Right lobe of liver (tissue), 6 donors: ENCODE results near the gene TRABD. TPM values are rescaled to one million over a fixed set of nuclear protein-coding genes. Genes with fewer than 3 reads are reported as not detected.
A peak's percentile ranks its signal among the peaks of the same experiment; 100 is the strongest.

Experiments
- ATAC-seq, 4 donors: fragments of 200-7000 bp; cut with Tn5 transposase; one replicate each; pipeline ENCODE4 v1.9.1; 2020; ENCODE audit warnings: mild to moderate bottlenecking in 4 of 4, moderate library complexity in 4 of 4
- DNase-seq, 3 donors: peaks; one replicate each; pipeline ENCODE4 v3.0.0-alpha.2; 2020
- H3K27ac ChIP-seq, 3 donors: fragments of 200-600 bp; one replicate each; pipeline ENCODE4 v1.8.0; 2022
- H3K27me3 ChIP-seq, 2 donors: fragments of 200-600 bp; one replicate each; pipeline ENCODE4 v1.8.0; 2022
- H3K36me3 ChIP-seq, 4 donors: fragments of 200-600 bp; sonication (generic) in 1 of 4; one replicate each; pipeline versions ENCODE4 v1.5.1 to v1.8.0; 2017 to 2022; ENCODE audit warnings: control low read depth in 1 of 4
- H3K4me1 ChIP-seq, 4 donors: fragments of 200-600 bp; sonication (generic) in 1 of 4; one replicate each; pipeline versions ENCODE4 v1.5.1 to v1.8.0; 2017 to 2022; ENCODE audit warnings: control low read depth in 1 of 4
- H3K4me3 ChIP-seq, 3 donors: fragments of 200-600 bp; one replicate each; pipeline ENCODE4 v1.8.0; 2022
- H3K9me3 ChIP-seq, 4 donors: fragments of 200-600 bp; sonication (generic) in 1 of 4; one replicate each; pipeline versions ENCODE4 v1.5.1 to v1.8.0; 2017 to 2022; ENCODE audit warnings: control low read depth in 1 of 4
- POLR2A ChIP-seq: fragments of 450-650 bp; IDR thresholded peaks from one replicate; pipeline ENCODE4 v1.6.1; 2017; ENCODE audit warnings: antibody characterized with exemption, mild to moderate bottlenecking
- WGBS: methylation state at CpG from one replicate; pipeline ENCODE4 v1.1.6; 2018; ENCODE audit warnings: low coverage, low lambda C conversion rate; ENCODE audit not compliant: insufficient coverage; ENCODE audit errors: missing lambda C conversion rate; 5-methylcytosine and 5-hydroxymethylcytosine counted together
- intact Hi-C, 2 donors: fragments of 100-400 bp; cut with DNase I; formaldehyde crosslinking; loops; one replicate each; pipeline versions ENCODE4 v1.11.2 to v1.14.1; 2022
- total RNA-seq, 6 experiments: library from RNA; depleted of rRNA in 2 of 6; stranded (reverse); fragments of >200 nt in 2 of 6; fragmentation: NEBNext Ultra II Directional in 3 of 6; extraction: Animal tissue kit (Norgen Biotek cat#: 25700) in 3 of 6; gene quantifications; one replicate each; pipeline versions ENCODE4 v1.1.0 to v1.2.4, GENCODE V29; 2016 to 2023
- TF ChIP-seq, protein P1 (sequence below), 4 donors: fragments of 200-600 bp in 3 of 4; fragments of 450-650 bp in 1 of 4; IDR thresholded peaks; one replicate each; pipeline versions ENCODE4 v1.5.1 to v1.8.0; 2016 to 2022; ENCODE audit warnings: antibody characterized with exemption in 4 of 4, mild to moderate bottlenecking in 2 of 4
- donor health status: DM: no; HTN: yes; CAD: no.
- donor health status: DM: no; HTN: no; CAD: no.
- donor health status: DM: no; HTN: no; CAD: no.
- donor health status: DM: no; HTN: yes; CAD: no.
- donor health status: DM: no; HTN: yes; CAD: no.

The TRABD gene
- total RNA-seq, 6 experiments from 2014 or later: 18.9 to 30.2 (median 22.8) TPM

DNA sequence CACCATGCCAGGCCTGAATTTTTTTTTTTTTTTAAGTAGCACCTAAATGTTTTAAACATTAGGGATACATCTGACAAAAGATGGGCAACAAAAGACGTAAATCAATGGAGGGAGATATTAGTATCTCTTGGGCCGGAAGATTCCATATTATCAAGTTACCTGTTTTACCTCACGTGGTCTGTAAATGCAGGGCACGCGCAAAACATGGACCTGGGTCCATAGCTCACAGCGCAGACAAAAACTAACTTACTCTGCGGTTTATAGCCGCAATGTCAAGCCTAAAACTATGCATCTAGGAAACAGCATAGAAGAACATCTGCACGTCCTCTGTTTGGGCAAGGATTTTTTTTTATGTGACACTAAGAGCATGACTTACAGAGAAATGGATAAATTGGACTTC is 46.7 kb upstream of the TRABD start:
- Histone ChIP-seq H3K9me3 (no peaks in the 10 kb centered on the region), H3K4me3 (no peak overlapping the region), H3K27ac (no peak overlapping the region), H3K27me3 (no peaks in the 10 kb centered on the region), H3K4me1 (peaks cover 0 to 24% (median 11%) of the 10 kb centered on the region in 4 donors), H3K36me3 (no peaks in the 10 kb centered on the region)
- 83% methylated on average over 4 of the region's 9 CpGs for WGBS
- intact Hi-C loops: no loop called here
- no peak for TF ChIP-seq POLR2A
- TF ChIP-seq, protein P1, sequence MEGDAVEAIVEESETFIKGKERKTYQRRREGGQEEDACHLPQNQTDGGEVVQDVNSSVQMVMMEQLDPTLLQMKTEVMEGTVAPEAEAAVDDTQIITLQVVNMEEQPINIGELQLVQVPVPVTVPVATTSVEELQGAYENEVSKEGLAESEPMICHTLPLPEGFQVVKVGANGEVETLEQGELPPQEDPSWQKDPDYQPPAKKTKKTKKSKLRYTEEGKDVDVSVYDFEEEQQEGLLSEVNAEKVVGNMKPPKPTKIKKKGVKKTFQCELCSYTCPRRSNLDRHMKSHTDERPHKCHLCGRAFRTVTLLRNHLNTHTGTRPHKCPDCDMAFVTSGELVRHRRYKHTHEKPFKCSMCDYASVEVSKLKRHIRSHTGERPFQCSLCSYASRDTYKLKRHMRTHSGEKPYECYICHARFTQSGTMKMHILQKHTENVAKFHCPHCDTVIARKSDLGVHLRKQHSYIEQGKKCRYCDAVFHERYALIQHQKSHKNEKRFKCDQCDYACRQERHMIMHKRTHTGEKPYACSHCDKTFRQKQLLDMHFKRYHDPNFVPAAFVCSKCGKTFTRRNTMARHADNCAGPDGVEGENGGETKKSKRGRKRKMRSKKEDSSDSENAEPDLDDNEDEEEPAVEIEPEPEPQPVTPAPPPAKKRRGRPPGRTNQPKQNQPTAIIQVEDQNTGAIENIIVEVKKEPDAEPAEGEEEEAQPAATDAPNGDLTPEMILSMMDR (IDR thresholded peaks at IDR 0.05): no peak
- DNase-seq (no peak), ATAC-seq (no peak)

DNA sequence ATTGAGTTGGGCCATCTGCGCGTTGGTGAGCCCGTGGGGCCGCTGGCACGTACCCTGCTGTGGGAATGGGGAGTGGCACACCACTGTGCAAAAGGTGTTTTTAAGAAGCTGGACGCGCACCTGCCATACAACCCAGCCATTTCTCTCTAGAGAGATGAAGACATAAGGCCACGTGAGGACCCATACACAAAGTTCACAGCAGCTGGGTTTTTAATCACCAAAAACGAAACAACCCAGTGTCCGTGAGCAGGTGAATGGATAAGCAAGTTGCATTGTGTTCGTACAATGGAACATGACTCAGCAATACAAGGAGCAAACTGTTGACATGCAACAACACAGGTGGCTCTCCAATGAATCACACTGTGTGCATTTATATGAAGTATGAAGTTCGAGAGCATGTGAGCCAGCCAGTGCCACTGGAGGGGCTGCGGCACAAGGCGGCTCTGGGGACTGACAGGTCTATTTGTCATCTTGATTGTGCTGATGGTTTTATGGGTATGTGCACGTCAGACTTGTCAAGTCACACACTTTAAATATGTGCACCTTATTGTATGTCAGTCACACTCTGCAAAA is 45.8 kb upstream of the TRABD start:
- ATAC-seq: peak in 1 of 4 donors; percentile 8

GRCh38 chr22:50140615-50141014 is 45.1 kb upstream of the TRABD start:
- Histone ChIP-seq H3K9me3 (no peaks in the 10 kb centered on the region), H3K27me3 (no peaks in the 10 kb centered on the region), H3K4me1 (peaks cover 0 to 28% (median 12%) of the 10 kb centered on the region in 4 donors), H3K4me3 (no peak overlapping the region), H3K36me3 (no peaks in the 10 kb centered on the region), H3K27ac (no peak overlapping the region)
- intact Hi-C loops: no loop called here
- DNase-seq: no peak
- ATAC-seq: peak; percentile 55 to 69 (median 62)
- TF ChIP-seq, protein P1 (IDR thresholded peaks at IDR 0.05): no peak
- no peak for TF ChIP-seq POLR2A
- 41% methylated on average over 3 of the region's 3 CpGs for WGBS

More for the DNA sequence above, 45.8 kb upstream of the TRABD start:
- Histone ChIP-seq H3K36me3 (no peaks in the 10 kb centered on the region), H3K4me1 (peaks cover 0 to 24% (median 11%) of the 10 kb centered on the region in 4 donors), H3K27ac (no peak overlapping the region), H3K9me3 (no peaks in the 10 kb centered on the region), H3K27me3 (no peaks in the 10 kb centered on the region), H3K4me3 (no peak overlapping the region)
- TF ChIP-seq, protein P1 (IDR thresholded peaks at IDR 0.05): no peak
- TF ChIP-seq POLR2A: no peak
- intact Hi-C loops: no loop called here
- DNase-seq: no peak
- WGBS: 80% methylated on average over 5 of the region's 15 CpGs

GRCh38 chr22:50141462-50141861 is 44.3 kb upstream of the TRABD start:
- Histone ChIP-seq H3K9me3 (no peaks in the 10 kb centered on the region), H3K4me1 (peaks cover 0 to 37% (median 17%) of the 10 kb centered on the region in 4 donors), H3K36me3 (no peaks in the 10 kb centered on the region), H3K4me3 (no peak overlapping the region), H3K27ac (no peak overlapping the region), H3K27me3 (no peaks in the 10 kb centered on the region)
- TF ChIP-seq POLR2A: no peak
- TF ChIP-seq, protein P1 (IDR thresholded peaks at IDR 0.05): no peak
- ATAC-seq (peak; percentile 35 to 57 (median 45)), DNase-seq (no peak)
- 61% methylated on average over 6 of the region's 6 CpGs for WGBS
- intact Hi-C loops: no loop called here
